SK-N-MC (cell line): Measurements from ENCODE around the gene CTNNA1.

Experiments used
- DNase-seq: peaks from one replicate; pipeline ENCODE4 v3.0.0-alpha.2; 2011; ENCODE audit warnings: low read depth, low spot score
- H3K27ac ChIP-seq: fragments of 200-600 bp; sonication (generic); 2 replicates; pipeline ENCODE4 v1.5.1; 2016; ENCODE audit warnings: mixed run types
- H3K36me3 ChIP-seq: fragments of 200-600 bp; sonication (generic); 2 replicates; pipeline ENCODE4 v1.6.1; 2017; ENCODE audit warnings: antibody characterized with exemption, low read length, mixed read lengths; ENCODE audit not compliant: insufficient read depth
- H3K4me3 ChIP-seq: fragments of 200-600 bp; sonication (generic); 2 replicates; pipeline ENCODE4 v1.5.1; 2016
- H3K9ac ChIP-seq: fragments of 200-600 bp; sonication (generic); 2 replicates; pipeline ENCODE4 v1.8.0; 2017; ENCODE audit warnings: mixed run types, mixed read lengths; ENCODE audit not compliant: insufficient read length
- H3K9me3 ChIP-seq: fragments of 200-600 bp; sonication (generic); 2 replicates; pipeline ENCODE4 v1.6.1; 2017; ENCODE audit warnings: low read depth, mild to moderate bottlenecking, antibody characterized with exemption, low read length, moderate library complexity, mixed read lengths
- EZH2 ChIP-seq: fragments of 200-600 bp; sonication (generic); IDR thresholded peaks from one replicate; pipeline ENCODE4 v1.6.1; 2017; ENCODE audit warnings: antibody characterized with exemption
- FOXP2 ChIP-seq: optimal IDR thresholded peaks from 2 replicates; pipeline ENCODE3; 2011; ENCODE audit warnings: mild to moderate bottlenecking, moderate library complexity; ENCODE audit not compliant: insufficient read depth; ENCODE audit errors: extremely low read length, control extremely low read depth
- POLR2AphosphoS5 ChIP-seq: IDR thresholded peaks from 2 replicates; pipeline ENCODE4 v1.6.1; 2012; ENCODE audit warnings: mild to moderate bottlenecking, low read depth, low read length, borderline replicate concordance

Gene CTNNA1

DNA sequence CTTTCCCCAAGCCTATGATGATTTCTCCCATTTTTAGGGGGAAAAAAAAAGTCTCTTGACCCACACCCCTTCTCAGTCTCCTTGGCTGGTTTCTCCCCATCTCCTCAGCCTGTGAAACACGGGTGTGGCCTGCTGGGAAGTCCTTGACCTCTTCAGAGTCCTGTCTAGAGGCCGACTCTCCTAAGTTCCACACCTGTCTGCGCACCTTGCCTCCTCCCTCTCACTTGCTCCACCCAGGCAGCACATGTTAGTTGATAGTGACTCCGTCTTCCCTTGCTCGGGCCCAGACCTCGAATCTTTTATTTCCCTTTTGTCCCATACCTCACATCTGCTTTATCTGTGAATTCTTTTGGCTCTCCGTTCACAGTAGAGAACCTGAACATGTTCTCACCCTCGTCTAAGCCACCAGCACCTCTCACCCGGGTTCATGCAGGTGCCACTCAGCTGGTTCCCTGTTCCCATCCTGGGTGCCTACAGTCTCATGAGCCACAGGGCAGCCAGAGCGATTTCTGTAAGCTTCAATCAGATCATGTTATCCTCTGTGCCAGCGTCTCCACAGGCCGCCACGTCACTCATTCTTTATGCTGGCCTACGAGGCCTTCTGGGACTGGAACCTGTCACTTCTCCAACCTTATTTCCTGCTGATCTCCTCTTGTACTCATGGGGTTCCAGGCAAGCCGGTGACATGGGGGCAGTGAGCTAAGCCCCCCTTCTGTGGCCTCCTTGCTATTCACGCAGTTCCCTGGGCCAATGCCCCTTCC is 173.6 kb downstream of the CTNNA1 start:
- Histone ChIP-seq H3K4me3 (no peak overlapping the region), H3K36me3 (peaks cover 68% of the 10 kb centered on the region), H3K9ac (no peak overlapping the region), H3K27ac (no peak overlapping the region), H3K9me3 (no peaks in the 10 kb centered on the region)
- TF ChIP-seq FOXP2 (no peak), POLR2AphosphoS5 (no peak), EZH2 (no peak)
- no peak for DNase-seq

DNA sequence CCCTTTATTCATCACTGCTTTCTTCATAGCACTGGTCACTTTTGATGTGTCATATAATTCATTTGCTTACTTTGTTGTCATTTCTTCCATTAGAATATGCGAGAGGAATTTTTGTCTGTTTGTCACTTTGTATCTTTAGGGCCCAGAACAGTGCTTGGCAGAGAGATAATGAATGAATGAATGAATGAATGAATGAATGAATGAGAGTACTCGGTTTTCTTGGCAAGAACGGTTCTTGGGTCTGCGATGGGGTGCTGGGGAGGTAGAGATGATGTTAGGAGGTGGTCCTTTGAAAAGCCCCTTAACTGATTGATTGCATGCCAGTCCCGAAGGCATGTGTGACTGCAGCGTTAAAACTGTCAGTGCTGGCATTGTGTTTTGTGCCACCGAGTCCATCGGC is 174.3 kb downstream of the CTNNA1 start:
- H3K27ac ChIP-seq = no peak overlapping the region
- no peaks in the 10 kb centered on the region for H3K9me3 ChIP-seq
- TF ChIP-seq FOXP2 (no peak), POLR2AphosphoS5 (no peak), EZH2 (no peak)
- no peak overlapping the region for H3K9ac ChIP-seq
- DNase-seq = no peak
- peaks cover 75% of the 10 kb centered on the region for H3K36me3 ChIP-seq
- H3K4me3 ChIP-seq = no peak overlapping the region

GRCh38 chr5:138927979-138928378 is 174.8 kb downstream of the CTNNA1 start:
- Histone ChIP-seq H3K4me3 (no peak overlapping the region), H3K9me3 (no peaks in the 10 kb centered on the region), H3K27ac (no peak overlapping the region), H3K36me3 (peaks cover 79% of the 10 kb centered on the region), H3K9ac (no peak overlapping the region)
- DNase-seq = no peak
- TF ChIP-seq EZH2 (no peak), POLR2AphosphoS5 (no peak), FOXP2 (no peak)

- H3K36me3 ChIP-seq = peaks cover 90% of the 10 kb centered on the region
- DNase-seq = no peak
- no peaks in the 10 kb centered on the region for H3K9me3 ChIP-seq
- H3K27ac ChIP-seq = no peak overlapping the region
- TF ChIP-seq FOXP2 = no peak
- TF ChIP-seq EZH2 = no peak
- no peak for TF ChIP-seq POLR2AphosphoS5
- no peak overlapping the region for H3K4me3 ChIP-seq
- no peak overlapping the region for H3K9ac ChIP-seq
Measured at GRCh38 chr5:138929571-138929955, 176.3 kb downstream of the CTNNA1 start.

DNA sequence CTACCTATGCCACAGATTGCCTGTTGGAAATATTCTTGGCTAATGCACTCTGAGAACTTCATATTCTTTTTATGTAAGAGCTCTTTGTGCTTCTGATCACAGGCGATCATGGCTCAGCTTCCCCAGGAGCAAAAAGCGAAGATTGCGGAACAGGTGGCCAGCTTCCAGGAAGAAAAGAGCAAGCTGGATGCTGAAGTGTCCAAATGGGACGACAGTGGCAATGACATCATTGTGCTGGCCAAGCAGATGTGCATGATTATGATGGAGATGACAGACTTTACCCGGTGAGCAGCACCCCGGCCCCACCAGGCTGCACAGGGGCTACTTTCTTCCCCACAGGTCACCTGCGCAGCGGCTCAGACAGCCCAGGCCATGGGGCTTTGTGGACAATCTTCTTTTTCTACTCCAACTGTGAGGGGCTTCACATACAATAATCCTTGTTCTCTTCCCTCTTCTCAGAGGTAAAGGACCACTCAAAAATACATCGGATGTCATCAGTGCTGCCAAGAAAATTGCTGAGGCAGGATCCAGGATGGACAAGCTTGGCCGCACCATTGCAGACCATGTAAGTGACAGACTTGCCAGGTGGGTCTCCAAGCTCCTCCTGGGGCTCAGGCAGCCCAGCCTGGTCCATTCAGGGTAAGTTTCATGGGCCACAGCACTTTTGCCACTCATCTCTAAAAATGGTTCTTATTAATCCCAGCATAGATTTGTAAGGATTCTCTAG is 177.3 kb downstream of the CTNNA1 start:
- no peak overlapping the region for H3K9ac ChIP-seq
- TF ChIP-seq POLR2AphosphoS5 (no peak), FOXP2 (no peak), EZH2 (no peak)
- DNase-seq = no peak
- peaks cover 85% of the 10 kb centered on the region for H3K36me3 ChIP-seq
- H3K9me3 ChIP-seq = no peaks in the 10 kb centered on the region
- no peak overlapping the region for H3K4me3 ChIP-seq
- H3K27ac ChIP-seq = no peak overlapping the region

DNA sequence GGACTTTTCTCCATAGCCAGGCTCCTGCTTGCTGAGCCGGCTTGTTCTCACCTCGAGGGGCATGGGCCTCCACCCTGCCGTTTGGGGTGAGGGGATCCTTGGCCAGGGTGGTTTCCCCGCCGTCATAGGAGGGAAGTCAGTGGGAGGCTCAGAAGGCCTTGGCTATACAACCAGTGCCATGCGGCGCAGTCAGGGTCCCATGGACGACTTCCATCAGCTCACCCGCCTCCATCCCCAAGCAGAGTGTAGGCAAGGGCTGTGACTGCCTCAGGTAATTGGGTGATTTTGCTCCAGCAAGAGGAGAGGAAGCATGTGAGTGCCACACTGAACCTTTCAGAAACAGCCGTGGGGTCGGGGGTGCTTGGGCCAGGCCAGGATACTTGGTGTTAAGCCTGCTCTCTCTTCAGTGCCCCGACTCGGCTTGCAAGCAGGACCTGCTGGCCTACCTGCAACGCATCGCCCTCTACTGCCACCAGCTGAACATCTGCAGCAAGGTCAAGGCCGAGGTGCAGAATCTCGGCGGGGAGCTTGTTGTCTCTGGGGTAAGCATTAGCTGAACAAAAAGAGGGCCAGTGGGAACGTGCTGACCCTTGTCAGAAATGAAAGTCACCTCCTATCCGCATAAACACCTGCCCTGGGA is 179.1 kb downstream of the CTNNA1 start:
- DNase-seq = no peak
- no peak overlapping the region for H3K9ac ChIP-seq
- peaks cover 68% of the 10 kb centered on the region for H3K36me3 ChIP-seq
- H3K9me3 ChIP-seq = no peaks in the 10 kb centered on the region
- H3K27ac ChIP-seq = no peak overlapping the region
- TF ChIP-seq FOXP2 (no peak), EZH2 (no peak)
- H3K4me3 ChIP-seq = no peak overlapping the region

DNA sequence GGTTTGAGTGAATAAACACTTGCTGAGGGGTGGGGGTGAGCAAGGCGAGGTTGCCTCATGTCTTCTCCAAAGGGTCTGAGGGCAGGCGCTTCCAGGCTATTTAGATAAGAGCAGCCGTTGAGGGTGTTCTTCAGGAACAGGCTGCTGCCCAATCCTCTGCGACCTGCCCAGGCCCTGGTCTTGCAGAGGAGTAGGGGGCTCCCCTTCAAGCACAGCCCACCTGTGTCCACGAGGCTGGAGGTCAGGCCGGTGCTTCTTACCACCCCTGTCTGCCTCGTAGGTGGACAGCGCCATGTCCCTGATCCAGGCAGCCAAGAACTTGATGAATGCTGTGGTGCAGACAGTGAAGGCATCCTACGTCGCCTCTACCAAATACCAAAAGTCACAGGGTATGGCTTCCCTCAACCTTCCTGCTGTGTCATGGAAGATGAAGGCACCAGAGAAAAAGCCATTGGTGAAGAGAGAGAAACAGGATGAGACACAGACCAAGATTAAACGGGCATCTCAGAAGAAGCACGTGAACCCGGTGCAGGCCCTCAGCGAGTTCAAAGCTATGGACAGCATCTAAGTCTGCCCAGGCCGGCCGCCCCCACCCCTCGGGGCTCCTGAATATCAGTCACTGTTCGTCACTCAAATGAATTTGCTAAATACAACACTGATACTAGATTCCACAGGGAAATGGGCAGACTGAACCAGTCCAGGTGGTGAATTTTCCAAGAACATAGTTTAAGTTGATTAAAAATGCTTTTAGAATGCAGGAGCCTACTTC is 180.5 kb downstream of the CTNNA1 start:
- no peak for TF ChIP-seq EZH2
- TF ChIP-seq POLR2AphosphoS5 = no peak
- no peak for TF ChIP-seq FOXP2
- Histone ChIP-seq H3K27ac (no peak overlapping the region), H3K9me3 (no peaks in the 10 kb centered on the region), H3K36me3 (peaks cover 61% of the 10 kb centered on the region), H3K9ac (no peak overlapping the region), H3K4me3 (no peak overlapping the region)
- no peak for DNase-seq

GRCh38 chr5:138934971-138935370 is 181.7 kb downstream of the CTNNA1 start:
- H3K9ac ChIP-seq = no peak overlapping the region
- no peak for TF ChIP-seq FOXP2
- no peak for TF ChIP-seq EZH2
- TF ChIP-seq POLR2AphosphoS5 = no peak
- no peak for DNase-seq
- H3K4me3 ChIP-seq = no peak overlapping the region
- H3K27ac ChIP-seq = no peak overlapping the region
- H3K36me3 ChIP-seq = peaks cover 49% of the 10 kb centered on the region
- no peaks in the 10 kb centered on the region for H3K9me3 ChIP-seq
